Testis (tissue), 3 donors: ENCODE results near the gene MLLT6. TPM values are rescaled to one million over a fixed set of nuclear protein-coding genes. Genes with fewer than 3 reads are reported as not detected.
A peak's percentile ranks its signal among the peaks of the same experiment; 100 is the strongest.

Source experiments
- DNase-seq: peaks from one replicate; pipeline ENCODE4 v3.0.0-alpha.2; 2019
- H3K27ac ChIP-seq, 2 donors: fragments of 200-600 bp; sonication (generic); one replicate each; pipeline ENCODE4 v1.5.1; 2019
- H3K27me3 ChIP-seq: fragments of 200-600 bp; sonication (generic); one replicate; pipeline ENCODE4 v1.5.1; 2019
- H3K36me3 ChIP-seq: fragments of 200-600 bp; sonication (generic); one replicate; pipeline ENCODE4 v1.5.1; 2017; ENCODE audit warnings: low read depth; ENCODE audit errors: missing control alignments
- H3K4me1 ChIP-seq: fragments of 200-600 bp; sonication (generic); one replicate; pipeline ENCODE4 v1.5.1; 2019
- H3K4me3 ChIP-seq, 2 donors: fragments of 200-600 bp; sonication (generic); one replicate each; pipeline ENCODE4 v1.5.1; 2017 to 2019
- H3K9me3 ChIP-seq: fragments of 200-600 bp; sonication (generic); one replicate; pipeline ENCODE4 v1.5.1; 2017
- CTCF ChIP-seq, 3 experiments: fragments of 450-650 bp in 2 of 3; fragments of 200-600 bp in 1 of 3; sonication (generic) in 1 of 3; IDR thresholded peaks; one replicate each; pipeline ENCODE4 v1.5.1; 2016 to 2019; ENCODE audit warnings: antibody characterized with exemption in 3 of 3, mild to moderate bottlenecking in 2 of 3, moderate library complexity in 1 of 3
- POLR2A ChIP-seq: fragments of 450-650 bp; IDR thresholded peaks from one replicate; pipeline ENCODE4 v1.6.1; 2017; ENCODE audit warnings: antibody characterized with exemption, mild to moderate bottlenecking, moderate library complexity
- WGBS, 2 donors: methylation state at CpG; one replicate each; pipeline ENCODE4 v1.1.5; 2018; 5-methylcytosine and 5-hydroxymethylcytosine counted together
- intact Hi-C: fragments of 100-400 bp; cut with DNase I; formaldehyde crosslinking; loops from one replicate; pipeline ENCODE4 v1.15.1; 2023; ENCODE audit warnings: low total_unique reads
- polyA plus RNA-seq: library from polyadenylated mRNA; stranded (reverse); fragments of 350-450 nt; fragmentation: Illumina TruSeq; extraction: RNeasy Lipid Tissue Mini Kit (QIAGEN cat#74804); gene quantifications from one replicate; pipeline ENCODE4 v1.2.3, GENCODE V29; 2014; ENCODE audit warnings: low read depth, low replicate concordance; ENCODE audit not compliant: insufficient read depth
- total RNA-seq, 2 donors: library from RNA; depleted of rRNA; stranded (reverse); fragments of >200 nt; gene quantifications; one replicate each; pipeline ENCODE4 v1.2.3, GENCODE V29; 2016

Gene MLLT6
- total and polyA plus RNA-seq, 3 donors from 2014 or later = 86.9 to 176 (median 157) TPM

- Histone ChIP-seq H3K27me3 (no peaks in the 10 kb centered on the region), H3K27ac (peak overlapping the region; percentile 88 to 98), H3K4me1 (peaks cover 23% of the 10 kb centered on the region), H3K9me3 (no peaks in the 10 kb centered on the region), H3K4me3 (peak overlapping the region; percentile 72 to 91), H3K36me3 (no peaks in the 10 kb centered on the region)
- intact Hi-C loops = no loop called here
- 11 to 13% methylated on average over 12 to 20 of the region's 20 CpGs for WGBS, 2 donors
- TF ChIP-seq CTCF (IDR thresholded peaks at IDR 0.05) = no peak
- TF ChIP-seq POLR2A = no peak
- peak; percentile 68 for DNase-seq
These were observed 1.6 kb downstream of the MLLT6 start for GRCh38 chr17:38706505-38707216.

DNA sequence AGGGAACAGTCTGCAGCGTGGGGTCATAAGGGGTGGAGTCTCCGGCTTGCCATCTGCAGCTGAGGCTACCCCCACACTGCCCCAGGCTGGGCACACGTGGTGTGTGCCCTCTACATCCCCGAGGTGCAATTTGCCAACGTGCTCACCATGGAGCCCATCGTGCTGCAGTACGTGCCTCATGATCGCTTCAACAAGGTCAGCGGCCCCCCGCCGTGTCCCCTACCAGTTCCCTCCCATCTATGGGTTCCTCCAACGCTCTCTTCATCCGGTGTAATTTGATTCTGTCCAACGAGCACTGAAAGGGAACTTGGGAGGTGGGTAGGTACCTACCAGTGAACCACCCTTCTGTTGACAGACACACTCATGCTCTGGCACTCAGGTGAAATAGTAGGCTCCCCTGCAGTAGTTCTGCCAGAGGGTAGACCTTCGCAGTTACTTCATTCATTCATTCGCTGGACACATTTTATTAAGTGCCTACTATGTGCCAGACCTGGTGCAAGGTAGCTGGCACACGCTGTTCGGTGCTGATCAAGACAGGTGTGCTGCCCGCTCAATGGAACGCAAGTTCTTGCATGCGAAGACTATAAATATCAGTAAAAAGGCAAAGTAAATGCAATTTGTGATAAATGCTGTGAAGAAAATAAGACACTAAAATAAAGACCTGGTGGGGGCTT is 2.7 kb downstream of the MLLT6 start:
- Histone ChIP-seq H3K27me3 (no peaks in the 10 kb centered on the region), H3K36me3 (no peaks in the 10 kb centered on the region), H3K27ac (no peak overlapping the region), H3K4me1 (peaks cover 22% of the 10 kb centered on the region), H3K9me3 (no peaks in the 10 kb centered on the region), H3K4me3 (no peak overlapping the region)
- DNase-seq = peak; percentile 47
- intact Hi-C loops = no loop called here
- WGBS, 2 donors = 66 to 70% methylated on average over 20 to 21 of the region's 21 CpGs
- TF ChIP-seq CTCF (IDR thresholded peaks at IDR 0.05) (no peak), POLR2A (no peak)

GRCh38 chr17:38709104-38709820 is 4.2 kb downstream of the MLLT6 start:
- Histone ChIP-seq H3K27ac (no peak overlapping the region), H3K4me1 (peaks cover 14% of the 10 kb centered on the region), H3K27me3 (no peaks in the 10 kb centered on the region), H3K9me3 (no peaks in the 10 kb centered on the region), H3K36me3 (no peaks in the 10 kb centered on the region), H3K4me3 (no peak overlapping the region)
- intact Hi-C loops = no loop called here
- TF ChIP-seq POLR2A = no peak
- no peak for TF ChIP-seq CTCF (IDR thresholded peaks at IDR 0.05)
- no peak for DNase-seq
- WGBS, 2 donors = 88 to 94% methylated on average over 15 to 18 of the region's 18 CpGs

GRCh38 chr17:38709864-38710603 is 5.0 kb downstream of the MLLT6 start:
- H3K9me3 ChIP-seq = no peaks in the 10 kb centered on the region
- peaks cover 14% of the 10 kb centered on the region for H3K4me1 ChIP-seq
- WGBS, 2 donors = 75 to 81% methylated on average over 13 of the region's 13 CpGs
- intact Hi-C loops = no loop called here
- H3K36me3 ChIP-seq = no peaks in the 10 kb centered on the region
- no peaks in the 10 kb centered on the region for H3K27me3 ChIP-seq
- no peak for DNase-seq
- TF ChIP-seq POLR2A = no peak
- TF ChIP-seq CTCF (IDR thresholded peaks at IDR 0.05) = no peak
- H3K27ac ChIP-seq = no peak overlapping the region
- no peak overlapping the region for H3K4me3 ChIP-seq
